GM18870 (cell line): Measurements from ENCODE around the gene SCUBE1.

Source experiments
- ATAC-seq: cut with Tn5 transposase; IDR thresholded peaks from one replicate; pipeline ENCODE4 v1.9.1; 2021; ENCODE audit warnings: moderate library complexity; ENCODE audit not compliant: unreplicated experiment

Gene SCUBE1

DNA sequence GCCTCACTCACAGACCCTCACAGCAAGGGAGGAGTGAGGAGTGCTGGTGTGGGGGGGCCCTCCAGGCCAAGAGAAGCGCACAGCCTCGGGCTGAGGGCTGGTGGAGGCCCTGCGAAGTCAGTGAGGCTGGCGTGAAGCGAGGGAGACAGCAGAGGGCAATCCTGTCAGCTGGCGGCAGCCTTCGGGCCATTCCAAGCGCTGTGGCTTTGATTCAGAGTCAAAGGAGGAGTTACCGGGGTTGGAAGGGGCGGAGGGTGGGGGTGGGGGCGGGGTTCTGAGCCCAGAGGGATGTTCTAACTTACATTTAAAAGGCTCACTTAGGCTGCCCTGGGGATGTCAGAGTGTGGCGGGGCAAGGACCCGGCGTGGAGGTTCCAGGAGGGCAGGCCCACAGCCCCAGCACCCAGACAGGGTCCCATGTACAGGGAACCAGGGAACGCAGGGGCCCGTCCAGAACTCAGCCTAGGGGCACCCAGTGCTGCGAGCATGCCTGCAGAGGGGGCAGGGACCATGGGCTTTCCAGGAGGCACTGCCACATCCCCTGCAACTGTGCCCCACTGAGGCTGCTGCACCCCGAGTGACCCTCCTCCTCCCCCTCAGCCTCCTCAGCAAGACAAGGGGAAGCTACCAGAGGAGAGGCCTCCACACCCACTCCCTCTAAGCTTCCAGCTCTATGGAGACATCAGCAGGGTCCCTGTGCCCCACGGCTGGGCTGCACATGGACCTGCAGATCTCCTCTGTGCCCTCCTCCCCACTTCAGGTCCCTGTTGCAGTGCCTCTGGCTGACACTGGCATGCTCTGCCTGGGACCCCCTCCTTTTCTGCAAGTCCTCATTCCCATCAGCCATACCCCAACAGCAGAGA lies 116.6 kb downstream of the SCUBE1 start:
- no peak for ATAC-seq

DNA sequence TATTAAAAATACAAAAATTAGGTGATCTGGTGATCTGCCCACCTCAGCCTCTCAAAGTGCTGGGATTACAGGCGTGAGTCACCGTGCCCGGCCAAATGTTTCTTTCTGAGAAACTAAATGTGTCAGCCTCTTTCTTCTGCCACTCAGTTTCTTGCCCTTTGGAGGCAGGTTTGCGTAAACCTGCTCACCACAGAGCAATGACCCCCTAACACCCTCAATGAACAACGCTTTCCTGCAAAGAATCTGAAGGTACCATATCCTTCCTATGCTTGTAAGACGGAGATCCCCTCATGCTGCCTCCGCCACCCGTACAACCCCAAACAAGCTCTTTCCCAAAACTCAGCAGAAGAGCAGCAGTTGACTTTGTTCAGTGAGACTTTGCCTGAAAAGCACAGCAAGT lies 117.6 kb downstream of the SCUBE1 start:
- no peak for ATAC-seq

DNA sequence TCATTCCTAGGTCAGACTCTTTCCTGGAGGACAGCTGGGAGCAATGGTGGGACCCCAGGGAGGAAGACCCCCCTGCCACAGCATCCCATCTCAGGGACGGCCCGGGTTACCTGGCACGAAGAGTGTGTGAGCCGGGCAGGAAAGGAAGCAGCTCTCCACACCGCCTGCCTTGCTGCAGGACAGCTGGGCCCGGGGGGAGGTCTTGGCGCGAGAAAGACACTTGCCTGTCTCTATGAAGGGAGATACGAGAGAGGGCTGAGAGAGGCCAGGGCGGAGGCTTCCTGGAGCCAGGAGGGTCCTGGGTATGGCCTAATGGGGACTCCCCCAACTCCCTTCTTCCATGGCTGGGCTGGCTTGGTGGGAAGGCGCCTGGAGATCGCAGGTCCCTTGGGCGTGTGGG lies 120.2 kb downstream of the SCUBE1 start:
- no peak for ATAC-seq

DNA sequence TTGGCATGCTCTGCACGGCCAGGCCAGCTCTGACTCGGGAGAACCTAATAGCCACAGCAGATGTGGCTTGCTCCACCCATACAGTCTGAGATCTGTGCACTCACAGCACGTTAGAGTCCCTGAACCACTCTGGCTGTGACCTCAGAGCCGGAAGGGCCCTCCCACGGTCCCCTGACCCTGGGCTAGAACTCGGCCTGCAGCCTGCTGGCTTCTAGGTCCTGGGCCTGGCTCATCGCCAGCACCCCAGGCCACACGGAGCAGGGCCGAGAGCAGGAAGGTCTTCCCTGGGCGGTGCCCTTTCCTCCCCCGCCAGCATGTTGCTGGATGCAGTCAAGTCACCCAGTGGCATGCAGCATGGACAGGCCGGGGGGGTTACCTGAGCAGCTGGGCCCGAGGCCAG lies 120.9 kb downstream of the SCUBE1 start:
- ATAC-seq = no peak

DNA sequence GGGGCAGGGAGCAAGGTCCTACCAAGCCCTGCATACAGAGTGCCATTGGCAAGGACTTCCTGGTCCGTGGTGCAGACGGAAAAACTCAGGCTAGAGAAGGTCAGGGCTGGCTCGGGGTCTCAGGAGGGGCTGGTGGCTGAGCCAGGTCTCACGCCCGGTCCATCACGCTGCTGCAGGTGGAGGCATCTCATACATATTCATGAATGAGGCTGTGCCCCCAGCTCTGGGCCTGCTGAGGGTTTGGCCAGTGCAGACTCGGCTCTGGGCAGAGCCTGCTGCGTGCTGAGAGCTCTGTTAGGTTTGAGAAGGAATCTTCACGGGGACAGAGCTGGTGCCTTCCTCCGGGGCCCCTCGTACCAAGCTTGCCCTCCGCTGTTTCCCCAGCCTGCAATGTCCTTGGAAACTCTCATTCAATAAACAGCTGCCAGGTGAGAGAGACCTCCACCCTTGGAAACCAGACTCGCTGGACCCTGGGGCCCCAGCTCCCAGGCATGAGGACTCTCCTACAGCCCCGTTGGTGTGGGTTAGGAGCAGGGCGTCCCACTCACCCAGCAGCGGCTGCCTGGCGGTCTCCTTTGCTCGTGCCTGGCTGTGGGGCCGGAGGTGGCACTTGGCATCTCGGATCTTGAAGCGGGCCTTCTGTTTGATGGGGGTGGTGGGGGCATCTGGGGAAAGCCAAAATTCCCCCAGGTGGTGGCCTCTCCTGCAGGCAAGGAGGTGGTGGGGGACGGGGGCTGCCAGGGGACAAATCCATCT lies 122.4 kb downstream of the SCUBE1 start:
- ATAC-seq = no peak

DNA sequence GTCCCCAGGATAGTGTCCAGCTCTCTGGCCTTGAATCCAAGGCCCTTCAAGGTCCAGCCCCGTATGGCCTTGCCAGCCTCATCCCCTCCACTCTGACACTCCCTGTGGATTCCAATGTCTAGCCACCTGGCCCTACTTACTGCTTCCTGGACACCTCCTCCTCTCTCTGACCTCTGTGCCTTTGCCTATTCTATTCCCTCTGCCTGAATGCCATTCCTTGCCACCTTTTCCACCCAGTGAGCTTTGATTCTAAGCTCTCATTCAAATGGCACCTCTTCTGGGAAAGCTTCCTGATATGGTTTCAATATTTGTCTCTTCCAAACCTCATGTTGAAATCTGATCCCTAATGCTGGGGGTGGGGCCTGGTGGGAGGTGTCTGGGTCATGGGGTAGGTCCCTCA lies 124.4 kb downstream of the SCUBE1 start:
- ATAC-seq = no peak

DNA sequence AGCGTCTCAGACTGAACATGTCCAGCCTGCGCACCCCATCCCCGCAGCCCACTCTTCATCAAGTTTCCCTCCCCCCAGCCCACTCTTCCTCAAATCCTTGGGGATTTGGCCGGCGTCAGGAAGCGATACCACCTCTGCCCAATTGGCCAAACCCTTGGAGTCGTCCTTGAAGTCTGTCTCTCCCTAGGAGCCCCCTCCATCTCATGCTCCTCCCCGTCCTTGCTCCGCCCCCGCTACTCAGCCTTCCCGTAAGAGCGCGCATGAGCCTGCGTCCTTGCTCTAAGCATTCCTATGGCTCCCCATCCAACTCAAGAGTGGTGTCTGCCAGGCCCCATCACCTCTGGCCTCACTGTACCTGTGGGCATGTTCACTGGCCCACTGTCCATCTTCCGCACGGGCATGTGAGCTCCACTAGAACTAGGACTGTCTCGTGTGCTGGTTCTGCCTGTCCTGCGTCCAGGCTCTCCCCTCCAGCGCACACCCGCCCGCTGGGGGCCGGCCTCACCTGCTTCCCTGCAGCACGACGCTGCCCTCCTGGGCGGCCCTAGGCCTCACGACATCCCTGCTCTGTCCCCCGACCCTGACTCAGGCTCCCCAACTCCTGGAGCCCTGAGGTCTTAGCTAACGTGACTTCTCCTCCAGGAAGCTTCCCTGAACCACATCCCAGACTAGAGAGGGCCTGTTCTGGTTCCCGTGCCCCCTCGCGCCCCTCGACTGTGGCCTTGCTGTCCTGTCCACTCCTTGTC lies 125.7 kb downstream of the SCUBE1 start:
- ATAC-seq = no peak

DNA sequence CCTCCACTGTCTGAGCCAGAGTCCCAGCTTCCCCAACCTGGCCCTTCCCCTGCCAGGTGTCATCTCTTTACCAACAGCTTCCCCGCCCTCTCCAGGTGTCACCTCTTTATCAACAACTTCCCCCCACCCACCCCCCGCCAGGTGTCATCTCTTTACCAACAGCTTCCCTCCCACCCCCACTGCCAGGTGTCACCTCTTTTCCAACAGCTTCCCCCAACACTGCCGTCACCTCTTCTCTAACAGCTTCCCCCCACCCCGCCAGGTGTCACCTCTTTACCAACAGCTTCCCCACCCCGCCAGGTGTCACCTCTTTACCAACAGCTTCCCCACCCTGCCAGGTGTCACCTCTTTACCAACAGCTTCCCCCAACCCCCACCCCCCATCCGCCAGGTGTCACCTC lies 126.4 kb downstream of the SCUBE1 start:
- ATAC-seq = no peak

DNA sequence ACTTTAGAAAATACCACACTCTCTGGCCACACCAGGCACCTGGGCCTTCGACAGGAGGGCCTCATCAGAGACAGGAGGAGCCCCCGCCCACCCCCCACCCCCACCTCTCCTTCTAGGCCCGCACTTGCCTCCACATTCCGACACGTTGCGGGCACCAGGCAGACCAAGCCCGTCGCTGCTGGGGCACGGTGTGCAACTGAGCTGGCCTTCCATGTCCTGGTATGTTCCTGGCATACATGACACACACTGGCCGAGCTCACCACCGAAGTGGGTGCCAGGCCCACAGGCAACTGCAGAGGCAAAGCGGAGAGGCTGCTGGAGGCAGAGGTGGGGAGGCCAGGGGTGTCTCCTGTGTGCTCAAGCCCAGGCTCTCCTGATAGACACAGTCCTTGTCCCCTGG lies 129.2 kb downstream of the SCUBE1 start:
- ATAC-seq = no peak

DNA sequence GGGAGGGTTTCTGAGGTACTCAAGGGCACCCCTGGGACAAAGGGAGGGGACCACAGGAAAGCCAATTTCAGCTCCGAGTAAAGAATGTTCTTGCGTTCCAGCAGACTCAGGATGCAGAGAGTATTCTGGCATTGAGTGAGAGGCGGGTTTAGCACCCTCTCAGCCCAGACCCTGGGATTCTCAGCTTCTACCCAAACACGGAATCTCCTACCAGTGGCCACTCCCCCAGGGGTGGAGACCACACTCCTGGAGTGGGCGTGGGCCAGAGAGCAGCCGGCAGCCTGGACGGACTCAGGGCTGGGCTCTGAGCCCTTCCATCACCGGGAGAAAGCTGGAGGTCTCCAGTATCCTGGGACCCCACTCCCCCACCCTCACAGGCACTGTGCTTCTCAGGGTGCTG lies 130.1 kb downstream of the SCUBE1 start:
- ATAC-seq = no peak

DNA sequence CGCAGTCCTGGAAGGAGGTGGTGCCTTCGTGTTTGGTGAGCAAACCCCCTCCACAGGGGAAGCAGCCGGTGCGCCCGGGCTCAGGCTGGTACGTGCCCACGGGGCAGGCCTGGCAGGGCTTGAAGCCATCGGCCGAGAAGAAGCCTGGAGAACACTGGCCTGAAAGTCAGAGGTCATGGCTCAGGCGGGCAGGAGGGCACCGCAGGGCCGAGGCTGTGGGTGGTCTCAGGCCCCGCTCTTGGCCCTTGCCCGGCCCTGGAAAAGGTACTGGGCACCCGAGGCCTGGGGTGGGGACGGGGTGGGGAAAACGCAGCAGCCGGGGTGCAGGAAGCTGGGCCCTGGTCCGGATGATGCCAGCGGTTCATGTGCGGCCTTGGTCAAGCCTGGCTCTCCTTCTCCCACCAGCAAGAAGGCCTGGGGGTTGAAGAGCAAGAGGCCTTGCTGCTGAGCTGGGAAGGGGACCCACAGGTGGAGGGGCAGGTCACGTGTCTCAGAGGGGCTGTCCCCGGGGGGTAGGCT lies 130.7 kb downstream of the SCUBE1 start:
- ATAC-seq = no peak

DNA sequence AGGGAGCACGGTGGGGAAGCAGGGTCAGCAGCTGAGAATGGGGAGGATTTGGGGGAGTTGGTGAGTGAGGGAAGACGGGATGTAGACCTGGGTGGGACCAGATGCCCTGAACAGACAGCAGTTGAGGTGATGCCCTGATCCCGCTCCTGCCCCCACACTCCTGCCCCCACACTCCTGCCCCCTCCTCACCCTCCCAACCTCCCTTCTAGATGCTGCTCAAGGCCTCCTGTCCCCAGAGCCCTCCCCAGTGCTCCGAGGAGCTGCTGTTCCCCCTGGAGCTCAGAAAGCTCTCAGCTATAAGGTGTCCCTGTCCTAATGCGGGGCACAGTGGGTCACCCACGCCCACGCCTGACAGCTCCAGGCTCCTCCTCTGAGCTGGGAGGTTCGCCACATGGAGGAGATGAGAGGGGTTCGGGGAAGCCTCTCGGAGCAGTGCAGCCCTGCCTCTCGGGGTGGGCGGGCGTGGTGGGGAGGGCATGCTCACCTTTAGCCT lies 131.2 kb downstream of the SCUBE1 start:
- ATAC-seq = no peak

DNA sequence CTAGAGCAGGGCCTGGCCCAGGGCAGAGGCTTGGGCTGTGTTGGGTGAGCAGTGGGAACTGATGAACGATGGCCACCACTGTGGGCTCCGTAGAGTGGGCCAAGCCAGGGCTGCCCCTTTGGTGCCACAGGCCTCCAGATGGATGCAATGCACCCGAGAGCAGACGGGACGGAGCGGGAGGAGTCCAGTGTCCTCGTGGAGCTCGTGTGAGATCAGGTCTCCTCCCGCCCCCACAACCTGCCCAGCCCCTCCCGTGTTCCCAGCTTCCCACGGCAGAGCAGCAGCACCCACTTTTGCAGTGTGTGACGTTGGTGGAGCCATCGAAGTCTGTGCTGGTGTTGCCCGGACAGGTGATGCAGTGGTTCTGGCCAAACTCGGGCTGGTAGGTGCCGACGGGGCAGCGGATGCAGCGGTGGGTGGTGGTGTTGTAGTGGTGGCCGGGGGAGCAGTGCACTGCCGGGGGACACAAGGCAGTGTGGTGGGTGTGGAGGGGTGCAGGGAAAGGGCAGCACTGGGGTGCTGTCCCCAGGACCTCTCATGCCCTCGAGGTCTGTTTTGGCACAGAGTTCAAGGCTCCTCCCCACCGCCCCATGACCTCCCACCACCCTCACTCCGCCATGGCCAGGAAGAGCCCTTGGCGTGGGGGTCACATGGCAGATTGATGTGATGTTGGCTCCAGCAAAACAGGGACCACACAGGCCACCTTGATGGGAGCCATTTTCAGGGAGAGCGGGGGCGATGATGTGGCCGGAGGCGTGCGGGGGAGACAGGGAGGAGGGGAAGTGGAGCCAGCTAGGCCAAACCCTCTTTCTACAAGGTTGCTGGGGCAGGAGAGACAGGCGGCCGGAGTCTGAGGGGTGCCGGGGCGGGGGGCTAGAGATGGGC lies 132.3 kb downstream of the SCUBE1 start:
- no peak for ATAC-seq

DNA sequence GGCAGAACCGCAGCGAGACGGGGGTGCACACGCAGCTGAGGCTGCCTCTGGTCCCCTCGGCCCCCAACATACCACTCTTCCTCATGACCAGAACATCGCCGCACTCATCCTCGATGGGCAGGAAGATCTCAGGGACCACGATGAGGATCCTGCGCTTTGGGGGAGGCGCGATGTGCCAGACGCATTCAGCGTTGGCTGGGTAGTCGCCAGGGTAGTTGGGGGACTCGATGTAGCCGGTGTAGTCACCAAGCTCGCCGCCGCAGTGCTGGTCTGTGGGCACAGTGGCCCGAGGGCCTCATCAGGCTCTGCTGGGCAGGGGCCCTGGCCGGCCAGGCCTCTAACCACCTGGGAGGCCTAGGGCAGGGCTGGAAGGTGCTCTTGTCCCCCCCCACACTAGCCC lies 133.2 kb downstream of the SCUBE1 start:
- ATAC-seq = no peak

DNA sequence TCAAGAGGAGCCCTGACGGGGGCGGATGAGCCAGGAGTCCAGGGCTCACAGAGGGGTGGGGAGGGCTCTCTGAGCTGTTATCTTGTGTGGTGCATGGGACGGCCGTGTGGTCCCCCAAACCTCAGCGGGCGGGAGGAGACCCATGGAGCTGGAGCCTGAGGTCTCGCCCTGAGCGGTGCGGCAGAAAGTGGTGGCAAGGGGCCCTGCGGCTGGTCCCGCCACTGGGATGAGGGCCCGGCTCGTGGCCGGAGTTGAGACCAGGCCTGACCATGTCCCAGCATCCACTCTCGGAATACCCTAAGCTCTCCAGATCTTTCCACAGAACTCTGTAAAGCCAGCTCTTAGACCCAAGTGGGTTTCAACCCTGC lies 133.7 kb downstream of the SCUBE1 start:
- no peak for ATAC-seq

DNA sequence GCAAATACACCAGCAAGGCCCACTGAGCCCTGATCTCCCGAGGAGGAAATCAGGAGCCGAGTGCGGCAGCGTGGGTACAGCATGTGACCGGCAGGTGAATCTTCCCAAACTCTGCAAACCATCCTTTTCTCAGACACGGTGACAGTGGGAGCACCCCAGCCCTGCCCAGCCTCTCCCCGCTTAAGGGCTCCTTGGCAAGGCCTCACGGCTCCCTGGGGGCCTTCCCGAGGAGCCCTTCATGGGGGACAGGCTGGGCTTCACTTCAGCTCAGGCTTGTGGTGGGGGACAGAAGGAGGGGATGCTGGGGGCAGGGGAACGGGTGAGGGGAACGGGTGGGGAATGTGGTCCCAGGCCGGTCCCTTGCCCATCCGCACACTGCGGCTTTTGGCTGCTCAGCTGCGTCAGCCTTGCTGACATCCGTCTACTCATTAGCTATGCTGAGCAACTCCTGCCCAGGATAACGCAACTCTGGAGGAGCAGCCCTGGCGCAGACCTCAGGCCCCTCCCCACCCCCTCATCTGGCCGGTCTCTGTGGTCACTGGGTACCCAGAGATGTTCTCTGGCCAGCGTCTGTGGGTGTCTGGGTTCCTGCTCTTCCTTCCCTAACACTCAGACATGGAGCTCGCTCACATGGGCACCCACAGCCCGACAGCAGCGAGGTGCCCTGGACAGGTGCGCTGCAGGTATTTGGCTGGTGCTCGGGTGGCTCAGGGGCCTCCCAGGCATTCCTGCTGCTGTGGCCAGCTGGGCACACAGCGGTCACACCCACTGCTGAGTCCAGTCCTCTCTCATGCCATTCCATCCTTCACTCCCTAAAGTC lies 134.3 kb downstream of the SCUBE1 start:
- no peak for ATAC-seq

DNA sequence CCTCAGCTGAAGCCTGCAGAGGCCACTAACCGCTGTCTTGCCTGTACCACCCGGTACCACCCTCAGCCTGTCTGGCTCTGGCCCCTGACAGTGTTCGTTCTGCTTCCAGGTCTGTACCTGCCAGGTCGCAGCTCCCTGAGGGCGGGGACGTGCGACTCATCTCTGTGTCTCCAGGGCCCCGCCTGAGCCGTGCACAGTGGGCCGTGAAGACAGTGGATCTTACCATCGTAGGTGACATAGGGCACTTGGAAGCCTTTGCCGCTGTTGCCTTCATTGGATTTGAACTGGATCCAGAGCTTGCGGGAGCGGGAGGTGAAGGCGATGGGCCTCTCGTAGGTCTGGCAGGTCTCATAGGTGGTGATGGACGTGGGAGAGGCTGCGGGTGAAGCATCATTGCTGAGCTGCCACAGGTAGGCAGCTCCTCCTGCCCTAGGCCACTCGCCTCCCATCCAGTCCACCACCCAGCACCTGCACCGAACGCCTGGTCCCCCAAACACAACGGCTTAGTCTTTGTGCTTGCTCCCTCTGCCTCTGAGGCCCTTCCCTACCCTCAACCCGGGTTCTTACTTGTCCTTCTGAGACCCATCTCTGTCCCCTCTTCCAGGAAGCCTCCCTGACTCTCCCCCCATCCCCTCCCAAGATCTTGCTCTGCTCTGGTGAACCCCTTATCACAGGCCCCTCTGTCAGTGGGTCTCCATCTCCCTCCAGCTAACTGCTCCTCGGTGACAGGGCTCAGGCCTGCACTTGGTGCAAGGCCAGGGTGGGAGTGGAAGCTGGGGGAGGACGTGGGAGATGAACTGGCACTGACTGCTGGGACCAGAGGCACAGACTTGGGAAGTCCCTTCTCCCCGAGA lies 135.1 kb downstream of the SCUBE1 start:
- no peak for ATAC-seq

DNA sequence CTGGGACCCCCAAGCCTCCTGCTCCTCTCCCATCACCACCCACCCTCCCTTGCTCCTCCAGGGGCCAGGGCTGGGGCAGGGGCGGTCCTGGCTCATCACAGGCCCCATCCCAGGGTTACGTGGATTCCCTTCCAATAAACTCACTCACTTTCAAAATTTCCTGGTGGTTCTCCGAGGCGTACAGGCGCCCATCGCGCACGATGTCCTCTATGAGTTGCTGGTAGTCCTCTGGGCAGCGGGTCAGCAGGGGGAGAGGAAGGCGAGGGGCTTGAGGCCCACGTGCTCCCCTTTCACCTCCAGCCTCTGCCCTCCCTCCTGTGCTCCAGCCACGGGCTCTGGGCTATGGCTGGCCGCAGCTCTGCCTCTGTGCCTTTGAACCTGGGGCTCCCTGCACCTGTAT lies 135.8 kb downstream of the SCUBE1 start:
- no peak for ATAC-seq
